Nephron progenitor cell (in vitro differentiated cells): ENCODE measurements around the gene WWOX.

Experiments used
- DNase-seq: peaks from one replicate; pipeline ENCODE4 v3.0.0; 2021
- H3K27ac Mint-ChIP-seq: 2 replicates; pipeline ENCODE4 v1.8.0; 2021; ENCODE audit warnings: mild to moderate bottlenecking, moderate library complexity, mixed read lengths
- H3K27me3 Mint-ChIP-seq: 2 replicates; pipeline ENCODE4 v1.8.0; 2021; ENCODE audit warnings: mild to moderate bottlenecking, low read depth, mixed read lengths; ENCODE audit not compliant: poor library complexity
- H3K36me3 Mint-ChIP-seq: 2 replicates; pipeline ENCODE4 v1.8.0; 2021; ENCODE audit warnings: low read depth, mixed read lengths
- H3K4me1 Mint-ChIP-seq: 2 replicates; pipeline ENCODE4 v1.8.0; 2021; ENCODE audit warnings: mixed read lengths
- H3K4me3 Mint-ChIP-seq: 2 replicates; pipeline ENCODE4 v1.8.0; 2021; ENCODE audit warnings: mild to moderate bottlenecking, moderate library complexity, mixed read lengths
- H3K9me3 Mint-ChIP-seq: 2 replicates; pipeline ENCODE4 v1.8.0; 2021; ENCODE audit warnings: mild to moderate bottlenecking, moderate library complexity, mixed read lengths
- CTCF ChIP-seq: fragments of 200-600 bp; sonication (generic); IDR thresholded peaks from 2 replicates; pipeline ENCODE4 v1.5.0; 2021; ENCODE audit warnings: antibody characterized with exemption

The WWOX gene

DNA sequence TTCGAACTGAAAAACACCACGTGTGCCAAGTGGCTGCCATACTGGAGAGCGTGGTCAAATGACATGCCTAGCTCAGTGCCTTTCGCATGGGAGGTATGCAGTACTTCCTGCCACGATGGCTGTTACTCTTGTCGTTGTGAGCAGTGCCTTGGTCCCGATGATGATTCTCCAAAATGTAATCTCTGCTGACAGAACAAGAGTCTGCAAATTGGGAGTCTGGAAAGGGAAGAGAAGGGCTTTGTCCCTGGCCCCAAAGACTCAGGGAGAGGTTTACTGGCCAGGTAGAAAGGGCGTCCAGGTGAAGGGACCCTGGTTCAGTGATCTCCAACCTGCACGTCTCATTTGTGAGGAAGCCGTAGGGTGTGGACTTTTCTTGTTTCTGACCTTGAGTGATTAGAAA lies 336.6 kb downstream of the WWOX start:
- Mint-ChIP-seq H3K27ac (no peak overlapping the region), H3K4me1 (peaks cover 24% of the 10 kb centered on the region), H3K36me3 (peaks cover 33% of the 10 kb centered on the region), H3K4me3 (no peak overlapping the region), H3K9me3 (peaks cover 7% of the 10 kb centered on the region), H3K27me3 (peaks cover 3% of the 10 kb centered on the region)
- no peak for DNase-seq
- no peak for TF ChIP-seq CTCF

GRCh38 chr16:78436846-78437245 lies 337.4 kb downstream of the WWOX start:
- Mint-ChIP-seq H3K4me1 (peaks cover 24% of the 10 kb centered on the region), H3K4me3 (no peak overlapping the region), H3K9me3 (peaks cover 7% of the 10 kb centered on the region), H3K36me3 (peaks cover 30% of the 10 kb centered on the region), H3K27me3 (peaks cover 3% of the 10 kb centered on the region), H3K27ac (no peak overlapping the region)
- DNase-seq, result no peak
- no peak for TF ChIP-seq CTCF

GRCh38 chr16:78437352-78437968 lies 338.0 kb downstream of the WWOX start:
- peak; percentile 91 for TF ChIP-seq CTCF
- Mint-ChIP-seq H3K27ac (no peak overlapping the region), H3K9me3 (peaks cover 7% of the 10 kb centered on the region), H3K4me3 (no peak overlapping the region), H3K27me3 (peaks cover 3% of the 10 kb centered on the region), H3K36me3 (peaks cover 24% of the 10 kb centered on the region), H3K4me1 (peaks cover 29% of the 10 kb centered on the region)
- peak; percentile 59 for DNase-seq

GRCh38 chr16:78438219-78438618 lies 338.8 kb downstream of the WWOX start:
- no peak for DNase-seq

DNA sequence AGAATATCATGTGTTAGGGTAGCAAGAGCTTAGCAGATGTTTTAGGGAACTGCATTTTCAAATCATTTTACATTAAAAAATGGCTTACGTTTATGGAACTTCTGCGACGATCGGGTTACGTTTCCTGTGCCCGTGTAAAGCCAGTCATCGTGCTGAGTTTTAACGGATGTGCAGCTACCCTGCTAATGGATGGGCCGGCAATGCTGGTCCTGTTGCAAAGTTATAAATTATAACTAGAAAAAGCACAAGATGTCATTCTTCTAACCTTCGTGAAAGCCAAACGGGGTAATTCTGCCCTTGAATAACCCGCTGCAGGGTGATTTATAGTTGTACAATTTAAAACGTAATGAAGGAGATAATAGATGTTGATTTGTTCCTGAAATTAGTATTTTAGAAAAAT lies 339.2 kb downstream of the WWOX start:
- Mint-ChIP-seq H3K4me1 (peaks cover 38% of the 10 kb centered on the region), H3K9me3 (peaks cover 7% of the 10 kb centered on the region), H3K4me3 (no peak overlapping the region), H3K27ac (no peak overlapping the region), H3K36me3 (peaks cover 13% of the 10 kb centered on the region), H3K27me3 (peaks cover 5% of the 10 kb centered on the region)
- DNase-seq, result no peak
- no peak for TF ChIP-seq CTCF

More at GRCh38 chr16:78438219-78438618, 338.8 kb downstream of the WWOX start:
- H3K27ac Mint-ChIP-seq, result no peak overlapping the region
- H3K4me3 Mint-ChIP-seq, result no peak overlapping the region
- H3K27me3 Mint-ChIP-seq, result peaks cover 3% of the 10 kb centered on the region
- no peak for TF ChIP-seq CTCF
- H3K9me3 Mint-ChIP-seq, result peaks cover 7% of the 10 kb centered on the region
- peaks cover 34% of the 10 kb centered on the region for H3K4me1 Mint-ChIP-seq
- peaks cover 16% of the 10 kb centered on the region for H3K36me3 Mint-ChIP-seq

- no peak overlapping the region for H3K27ac Mint-ChIP-seq
- H3K4me3 Mint-ChIP-seq, result no peak overlapping the region
- H3K36me3 Mint-ChIP-seq, result peaks cover 6% of the 10 kb centered on the region
- peaks cover 40% of the 10 kb centered on the region for H3K4me1 Mint-ChIP-seq
- H3K9me3 Mint-ChIP-seq, result peaks cover under 1% of the 10 kb centered on the region
- DNase-seq, result no peak
- peaks cover 4% of the 10 kb centered on the region for H3K27me3 Mint-ChIP-seq
- TF ChIP-seq CTCF, result no peak
Observed at GRCh38 chr16:78439646-78440045, 340.2 kb downstream of the WWOX start.
